Stimulated activated CD4-positive, alpha-beta T cell treated with anti-CD3 and anti-CD28 coated beads, Interleukin-1b, Interleukin-23, amount 100 ng/mL, for 24 hours (primary cell): ENCODE data around the gene SLC25A11.
"Not testable (repeated sequence)": the region's sequence is repeated elsewhere in the genome, so short reads cannot be mapped to it uniquely, and the experiment has no call there.

Experiments
- DNase-seq, 4 experiments: peaks; one replicate each; pipeline ENCODE4 v3.0.0-alpha.2; 2020; ENCODE audit warnings: low read depth in 4 of 4, low spot score in 1 of 4

Gene SLC25A11

DNA sequence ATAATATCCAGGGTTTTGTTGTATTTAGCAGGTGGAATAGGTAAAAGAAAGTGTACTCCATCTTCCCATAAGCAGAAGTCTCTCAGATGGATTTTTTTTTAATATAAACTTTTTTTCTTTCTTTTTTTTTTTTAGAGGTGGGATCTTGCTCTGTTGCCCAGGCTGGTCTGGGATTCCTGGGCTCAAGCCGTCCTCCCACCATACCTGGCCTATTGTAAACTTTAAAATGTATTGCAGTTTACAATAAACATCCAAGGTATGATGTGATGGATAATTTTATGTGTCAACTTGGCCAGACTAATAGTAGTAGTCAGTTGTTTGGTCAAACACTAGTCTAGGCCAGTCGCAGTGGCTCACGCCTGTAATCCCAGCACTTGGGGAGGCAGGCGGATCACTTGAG is 18.5 kb downstream of the SLC25A11 start:
- no peak for DNase-seq

DNA sequence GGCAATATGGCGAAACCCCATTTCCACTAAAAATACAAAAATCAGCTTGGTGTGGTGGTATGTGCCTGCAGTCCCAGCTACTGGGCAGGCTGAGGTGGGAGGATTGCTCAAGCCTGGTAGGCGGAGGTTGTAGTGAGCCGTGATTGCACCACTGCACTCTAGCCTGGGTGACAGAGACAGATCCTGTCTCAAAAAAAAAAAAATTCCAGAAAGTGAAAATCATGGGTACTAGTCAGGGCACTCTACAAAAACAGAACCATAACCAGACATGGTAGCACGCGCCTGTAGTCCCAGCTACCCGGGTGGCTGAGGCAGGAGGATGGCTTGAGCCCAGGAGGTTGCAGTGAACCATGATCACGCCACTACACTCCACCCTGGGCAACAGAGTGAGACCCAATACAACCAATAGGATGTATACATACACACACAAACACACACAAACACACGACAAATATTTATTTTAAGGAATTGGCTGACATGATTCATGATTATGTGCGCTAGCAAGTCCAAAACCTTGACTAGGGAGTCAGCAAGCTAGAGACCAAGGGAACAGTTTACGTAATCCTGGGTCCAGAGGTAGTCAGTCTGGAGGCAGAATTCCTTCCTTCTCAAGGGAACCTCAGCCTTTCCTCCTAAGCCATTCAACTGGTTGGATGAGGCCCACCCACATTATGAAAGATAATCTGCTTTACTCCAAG is 19.3 kb downstream of the SLC25A11 start:
- DNase-seq: no peak

DNA sequence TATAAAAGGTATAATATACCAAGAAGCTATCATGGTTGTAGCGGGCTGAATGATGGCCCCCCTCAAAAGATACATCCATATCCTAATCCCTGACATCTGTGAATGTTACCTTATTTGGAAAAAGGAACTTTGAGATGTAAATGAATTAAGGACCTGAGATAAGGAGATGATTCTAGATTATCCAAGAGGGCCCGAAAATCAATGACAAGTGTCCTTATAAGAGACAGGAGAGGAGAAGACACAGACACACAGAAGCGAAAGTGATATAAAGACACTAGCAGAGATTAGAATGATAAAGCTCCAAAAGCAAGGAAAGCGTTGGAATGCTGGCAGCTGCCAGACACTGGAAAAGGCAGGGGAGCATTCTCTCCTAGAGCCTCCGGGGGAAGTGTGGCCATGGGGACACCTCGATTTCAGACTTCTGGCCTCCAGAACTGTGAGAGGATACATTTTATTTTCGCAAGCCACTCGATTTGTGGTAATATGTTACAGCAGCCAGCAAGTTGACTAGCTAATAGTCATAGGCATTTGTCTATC is 20.3 kb downstream of the SLC25A11 start:
- DNase-seq: no peak

DNA sequence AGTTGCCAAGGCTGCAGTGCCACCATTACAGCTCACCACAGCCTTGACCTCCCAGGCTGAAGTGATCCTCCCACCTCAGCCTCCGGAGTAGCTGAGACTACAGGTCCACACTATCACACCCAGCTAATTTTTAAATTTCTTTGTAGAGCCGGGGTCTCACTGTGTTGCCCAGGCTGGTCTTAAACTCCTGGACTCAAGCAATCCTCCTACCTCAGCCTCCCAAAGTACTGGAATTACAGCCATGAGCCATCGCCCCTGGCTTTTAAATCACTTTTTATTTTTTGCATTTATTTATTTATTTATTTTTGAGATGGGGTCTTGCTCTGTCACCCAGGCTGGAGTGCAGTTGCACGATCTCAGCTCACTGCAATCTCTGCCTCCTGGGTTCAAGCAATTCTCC is 25.3 kb downstream of the SLC25A11 start:
- DNase-seq: not testable (repeated sequence)

DNA sequence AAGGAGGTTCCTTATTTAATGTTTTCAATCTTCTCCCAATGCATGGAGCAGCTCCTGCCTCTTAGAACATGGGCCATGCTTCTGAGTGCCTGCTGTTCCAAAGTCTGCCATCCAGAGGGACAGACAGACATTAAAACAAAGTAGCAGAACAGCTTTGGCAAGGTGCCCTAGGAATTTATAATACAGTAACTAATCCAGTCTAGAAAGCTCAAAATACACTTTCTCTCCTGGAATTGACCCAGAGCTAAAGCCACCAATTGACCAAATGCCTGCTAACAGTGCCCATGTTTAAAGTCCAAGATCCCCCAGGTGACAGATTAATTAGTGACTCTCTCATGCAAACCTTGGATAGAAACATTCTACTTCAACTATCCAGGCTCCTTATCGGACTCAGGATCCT is 25.9 kb downstream of the SLC25A11 start:
- no peak for DNase-seq

DNA sequence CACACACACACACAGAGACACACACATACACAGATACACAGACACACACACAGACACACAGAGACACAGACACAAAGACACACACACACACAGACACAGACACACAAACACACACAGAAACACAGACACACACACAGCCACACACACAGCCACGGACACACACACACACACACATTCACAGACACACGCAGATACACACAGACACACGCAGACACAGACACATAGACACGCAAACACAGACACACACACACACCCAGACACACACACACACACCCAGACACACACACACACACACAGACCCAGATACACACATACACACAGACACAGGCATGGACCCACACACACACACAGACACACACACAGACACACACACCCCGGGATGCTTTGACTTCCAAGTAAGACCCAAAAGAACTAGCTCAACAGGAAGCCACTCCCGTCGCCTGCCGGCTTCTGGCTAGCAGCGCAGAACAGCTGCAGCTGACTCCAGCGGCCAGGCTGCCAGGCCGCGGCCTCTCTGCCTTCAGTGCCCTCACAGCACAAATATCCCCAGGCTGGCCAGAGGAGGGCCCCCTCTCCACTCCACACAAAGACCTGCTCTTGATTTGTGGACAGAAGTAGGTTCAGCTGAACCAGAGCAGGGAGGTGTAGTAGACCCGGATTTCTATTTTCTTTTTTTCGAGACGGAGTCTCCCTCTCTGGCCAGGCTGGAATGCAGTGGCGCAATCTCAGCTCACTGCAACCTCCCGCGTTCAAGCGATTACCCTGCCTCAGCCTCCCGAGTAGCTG is 30.9 kb downstream of the SLC25A11 start:
- DNase-seq: peak in 2 of 4 experiments; percentile 45 to 59

DNA sequence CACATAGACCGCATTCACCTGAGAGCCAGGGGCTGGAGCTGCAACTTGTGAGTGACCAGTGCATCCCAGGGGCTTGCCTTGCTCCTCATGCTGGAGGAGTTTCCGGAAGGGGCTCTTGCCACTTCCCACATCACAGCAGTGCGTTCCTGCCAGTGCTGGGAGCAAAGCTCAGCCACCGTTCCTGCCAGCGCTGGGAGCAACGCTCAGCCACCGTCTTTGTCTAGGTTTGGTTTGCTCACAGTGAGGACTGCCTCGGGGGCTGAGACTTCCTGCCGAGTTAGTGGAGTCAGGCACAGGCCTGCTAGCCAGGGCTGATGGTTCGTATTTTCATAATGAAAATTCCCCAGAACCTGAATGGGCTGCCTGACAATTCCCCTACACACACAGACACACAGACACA is 31.5 kb downstream of the SLC25A11 start:
- DNase-seq: no peak

DNA sequence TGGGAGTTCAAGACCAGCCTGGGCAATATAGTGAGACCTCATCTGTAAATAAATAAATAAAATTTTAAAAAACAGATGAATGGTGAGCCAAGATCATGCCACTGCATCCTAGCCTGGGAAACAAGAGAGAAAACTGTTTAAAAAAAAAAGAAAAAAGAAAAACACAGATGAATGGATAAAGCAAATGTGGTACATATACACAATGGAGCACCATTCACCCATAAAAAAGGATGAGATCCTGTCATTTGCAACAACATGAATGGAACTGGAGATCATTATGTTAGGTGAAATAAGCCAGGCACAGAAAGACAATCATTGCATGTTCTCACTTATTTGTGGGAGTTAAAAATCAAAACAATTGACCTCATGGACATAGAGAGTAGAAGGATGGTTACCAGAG is 33.2 kb downstream of the SLC25A11 start:
- DNase-seq: not testable (repeated sequence)

DNA sequence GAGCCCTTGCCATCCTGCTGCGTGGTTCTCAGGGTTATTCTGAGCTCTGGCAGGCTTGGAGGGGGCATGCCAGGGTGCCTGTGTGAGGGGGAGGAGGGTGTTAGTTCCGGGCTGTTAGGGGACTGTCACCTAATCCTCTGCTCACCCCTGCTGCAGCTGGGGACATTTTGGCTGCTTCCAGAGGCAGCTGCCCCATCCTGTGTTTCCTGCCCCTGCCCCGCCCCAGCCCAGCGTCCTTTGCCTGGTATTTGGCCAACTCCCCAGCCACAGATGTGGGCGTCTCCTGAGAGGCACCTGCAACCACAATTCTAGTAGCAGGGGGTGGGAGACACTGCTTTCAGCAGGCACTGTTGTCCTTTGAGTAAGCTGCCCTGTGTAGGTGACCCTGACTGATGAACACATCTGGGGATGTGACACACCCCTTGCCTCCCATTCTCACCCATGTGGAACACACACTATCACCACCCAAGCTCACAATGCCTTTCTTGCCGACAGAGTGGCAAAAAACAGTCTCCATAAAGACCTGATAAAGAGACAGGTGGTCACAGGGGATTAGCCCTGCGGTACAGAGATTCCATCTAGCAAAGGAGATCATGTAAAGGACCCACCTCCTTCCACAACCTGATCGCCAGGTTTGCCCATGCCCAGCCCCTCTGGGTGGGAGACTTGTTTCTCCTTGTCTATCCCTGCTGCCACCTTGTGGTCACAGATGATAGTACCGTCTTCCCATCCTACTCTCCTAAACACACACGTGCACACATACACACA is 36.6 kb downstream of the SLC25A11 start, which contains the start of gene CHRNE:
Gene CHRNE, minus strand, starts transcription at position 48 of the 768 bp plus-strand sequence. Its CDS starts 35 bp downstream, at position 13.
- peak; percentile 51 to 73 (median 54) for DNase-seq

DNA sequence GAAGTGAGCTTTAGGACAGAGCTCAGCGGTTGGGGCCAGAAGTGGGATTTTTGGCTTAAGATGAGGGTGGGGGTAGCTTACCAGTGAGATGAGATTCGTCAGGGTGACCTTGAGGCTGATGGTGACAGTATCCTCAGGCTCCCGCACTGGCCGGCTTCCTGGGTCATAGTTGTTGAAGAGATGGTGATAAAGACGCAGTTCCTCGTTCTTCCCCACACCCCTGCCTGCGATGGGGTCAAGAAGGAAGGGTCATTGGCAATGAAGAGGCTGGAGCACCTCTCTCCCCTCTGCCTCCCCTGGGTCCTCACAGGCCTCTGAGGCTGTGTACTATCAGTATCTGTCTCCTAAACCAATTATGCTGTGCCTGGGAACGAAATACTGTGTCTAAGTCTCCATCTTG is 37.3 kb downstream of the SLC25A11 start:
- no peak for DNase-seq

DNA sequence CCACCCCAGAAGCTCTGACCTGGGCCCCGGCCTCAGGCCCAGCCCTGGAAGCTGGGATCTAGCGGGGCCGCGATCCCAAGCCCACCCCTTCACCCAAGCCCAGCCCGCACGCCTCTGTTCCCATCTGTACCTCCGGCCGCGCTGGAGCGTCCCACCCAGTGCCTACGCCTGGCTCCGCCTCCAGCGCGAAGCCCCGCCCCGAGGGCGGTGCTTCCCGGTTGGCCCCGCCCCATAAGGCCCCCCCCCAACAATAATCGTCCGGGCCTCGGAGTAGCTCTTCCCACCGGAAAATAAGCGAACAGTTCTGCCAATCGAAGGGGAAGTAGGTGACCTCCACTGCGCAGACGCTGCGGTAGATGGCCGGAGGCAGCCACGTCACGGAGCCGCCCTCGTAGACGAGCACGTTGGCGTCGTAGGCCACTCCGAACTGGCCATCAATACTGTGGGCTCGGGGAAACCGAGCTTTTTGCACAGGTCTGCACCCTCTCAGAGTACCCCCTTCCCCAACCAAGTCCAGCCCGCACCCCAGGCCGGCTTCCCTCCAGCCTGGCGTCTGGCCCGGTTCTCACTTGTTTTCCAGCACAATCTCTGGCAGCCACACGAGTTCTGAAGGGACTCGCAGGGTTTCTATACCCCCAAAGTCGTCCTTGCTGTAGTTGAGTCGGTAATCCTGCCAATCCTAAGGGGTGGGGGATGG is 38.0 kb downstream of the SLC25A11 start:
- DNase-seq: no peak

DNA sequence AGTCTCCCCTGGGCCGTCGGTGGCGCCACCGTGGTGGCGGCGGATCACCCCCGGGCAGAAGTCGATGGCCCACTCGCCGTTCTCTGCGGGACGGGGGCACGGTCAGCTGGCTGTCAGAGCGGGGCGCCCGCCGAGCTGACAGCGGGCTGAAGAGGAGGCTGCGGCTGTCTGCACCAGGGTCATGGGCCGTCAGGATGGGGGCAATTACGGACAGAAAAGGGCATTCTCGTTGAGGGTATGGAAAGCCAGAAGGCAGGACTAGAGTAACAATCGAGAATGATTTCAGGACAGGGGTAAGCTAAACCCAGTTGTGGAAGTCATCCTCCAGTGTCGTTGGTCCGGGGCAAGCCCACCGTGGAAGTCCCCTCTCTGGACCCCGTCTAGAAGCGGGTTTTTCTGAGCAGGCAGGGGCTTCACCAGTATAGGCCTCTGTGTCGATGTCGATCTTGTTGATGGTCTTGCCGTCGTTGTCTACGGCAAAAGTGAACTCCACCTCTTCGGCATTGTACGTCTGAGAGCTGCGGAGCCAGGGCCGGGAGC is 38.7 kb downstream of the SLC25A11 start:
- no peak for DNase-seq

DNA sequence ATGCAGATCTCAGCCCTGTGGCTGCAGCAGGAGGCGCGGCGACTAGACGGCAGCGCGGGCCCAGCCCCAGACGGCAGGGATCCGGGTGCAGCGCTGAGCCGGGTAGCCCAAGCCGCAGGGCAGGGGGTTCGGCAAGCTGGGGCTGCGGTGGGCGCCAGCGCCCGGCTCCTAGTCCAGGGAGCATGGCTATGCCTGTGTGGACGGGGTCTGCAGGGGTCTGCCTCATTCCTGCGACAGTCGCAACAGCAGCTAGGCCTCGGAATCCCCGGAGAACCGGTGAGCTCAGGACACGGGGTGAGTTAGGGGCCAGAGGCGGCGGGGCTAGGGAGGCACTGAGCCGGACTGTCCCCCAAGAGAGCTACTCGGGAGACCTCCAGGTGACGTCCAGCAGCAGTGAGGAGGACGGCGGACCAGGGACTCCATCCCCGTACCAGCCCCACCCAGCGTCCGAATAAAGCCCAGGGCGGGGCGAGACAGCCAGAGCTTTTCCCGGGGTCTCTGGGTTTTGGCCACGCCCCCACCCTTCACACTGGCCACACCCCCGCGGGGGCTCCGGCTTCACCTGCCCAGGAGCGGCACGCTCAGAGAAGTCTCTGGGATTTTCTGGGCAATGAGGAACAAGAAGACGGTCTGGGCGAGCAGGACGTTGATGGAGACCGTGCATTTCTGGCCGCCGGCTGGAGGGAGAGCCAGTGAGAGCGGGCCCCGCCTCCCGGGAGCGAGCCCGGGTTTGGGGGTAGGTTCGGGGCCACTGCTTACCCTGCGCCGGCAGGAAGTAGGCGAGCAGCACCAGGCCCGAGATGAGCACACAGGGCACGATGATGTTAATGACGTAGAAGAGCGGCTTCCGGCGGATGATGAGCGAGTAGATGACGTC is 39.4 kb downstream of the SLC25A11 start:
- no peak for DNase-seq

DNA sequence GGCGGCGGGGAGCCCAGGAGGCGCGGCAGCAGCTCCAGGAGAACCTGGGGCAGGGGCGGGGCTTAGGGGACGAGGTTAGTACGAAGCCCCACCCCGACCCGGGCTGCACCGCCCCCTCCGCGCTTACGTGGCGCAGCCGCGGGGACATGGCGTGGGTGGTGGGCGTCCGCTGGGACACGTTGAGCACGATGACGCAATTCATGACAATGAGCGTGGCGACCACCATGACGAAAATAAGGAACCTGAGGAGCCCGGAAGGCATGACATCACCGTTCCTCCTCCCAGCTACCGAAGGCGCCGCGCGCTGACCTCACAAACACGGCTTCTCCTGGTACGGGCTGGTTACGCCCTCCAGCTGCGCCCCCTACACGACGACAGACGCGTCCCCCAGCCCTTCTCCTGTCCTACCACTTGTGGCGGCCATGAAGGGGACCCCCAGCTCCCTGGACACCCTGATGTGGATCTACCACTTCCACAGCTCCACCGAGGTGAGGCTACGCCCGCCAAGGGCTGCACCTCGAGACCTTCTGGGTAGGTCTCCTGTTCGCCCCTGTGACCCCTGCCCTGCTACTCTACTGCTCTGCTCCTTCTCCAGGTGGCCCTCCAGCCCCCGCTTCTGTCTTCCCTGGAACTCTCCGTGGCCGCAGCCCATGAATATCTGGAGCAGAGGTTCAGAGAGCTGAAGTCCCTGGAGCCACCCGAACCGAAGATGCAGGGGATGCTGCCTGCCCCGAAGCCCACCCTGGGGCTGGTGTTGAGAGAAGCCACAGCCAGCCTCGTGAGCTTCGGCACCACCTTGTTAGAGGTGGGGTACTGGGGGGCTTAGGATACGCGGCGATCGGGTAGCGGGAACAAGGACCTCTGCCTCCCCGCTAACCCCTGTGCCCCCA is 40.3 kb downstream of the SLC25A11 start, which contains the start of gene C17orf107:
Gene C17orf107, plus strand, starts transcription at position 196 of the 890 bp plus-strand sequence. Its CDS starts 227 bp downstream, at position 423.
- DNase-seq: peak; percentile 91 to 93 (median 92)

DNA sequence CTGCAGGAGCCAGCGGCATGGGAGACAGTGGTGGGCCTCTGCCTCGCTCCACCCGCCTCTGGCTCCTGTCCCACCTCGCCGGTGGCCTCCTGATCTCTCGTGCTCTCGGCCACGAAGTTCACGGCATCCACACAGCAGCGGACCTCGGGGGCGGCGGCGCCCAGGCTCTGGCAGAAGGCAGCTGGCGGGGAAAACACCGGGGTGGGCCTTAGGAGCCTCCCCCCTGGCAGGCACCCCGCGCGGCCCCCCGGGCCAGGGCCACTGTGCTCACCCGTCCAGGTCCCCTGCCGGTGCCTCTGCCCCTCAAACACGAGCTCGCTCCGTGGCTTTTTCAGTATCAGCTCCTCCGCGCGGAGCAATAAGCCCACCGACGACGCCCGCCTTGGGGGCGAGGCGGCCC is 40.9 kb downstream of the SLC25A11 start:
- DNase-seq: no peak

DNA sequence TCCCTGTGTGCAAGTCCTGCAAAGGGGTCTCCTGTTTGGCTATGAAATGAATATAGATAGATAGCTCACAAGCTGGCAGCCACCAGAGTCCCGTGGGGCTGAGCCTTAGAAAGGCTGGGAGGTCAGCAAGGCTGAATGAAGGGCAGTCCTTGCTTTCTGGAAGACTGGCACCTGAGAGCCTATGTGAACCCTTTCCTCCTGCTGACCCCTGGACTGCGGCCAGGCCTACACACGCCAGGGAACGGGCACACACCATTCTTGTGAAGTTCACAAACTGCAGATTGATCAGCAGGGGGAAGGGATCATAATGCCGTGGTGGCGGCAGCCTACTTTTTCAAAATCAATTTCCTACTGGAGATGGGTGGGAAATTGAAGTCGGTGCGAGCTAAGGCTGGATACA is 41.5 kb downstream of the SLC25A11 start:
- DNase-seq: no peak

DNA sequence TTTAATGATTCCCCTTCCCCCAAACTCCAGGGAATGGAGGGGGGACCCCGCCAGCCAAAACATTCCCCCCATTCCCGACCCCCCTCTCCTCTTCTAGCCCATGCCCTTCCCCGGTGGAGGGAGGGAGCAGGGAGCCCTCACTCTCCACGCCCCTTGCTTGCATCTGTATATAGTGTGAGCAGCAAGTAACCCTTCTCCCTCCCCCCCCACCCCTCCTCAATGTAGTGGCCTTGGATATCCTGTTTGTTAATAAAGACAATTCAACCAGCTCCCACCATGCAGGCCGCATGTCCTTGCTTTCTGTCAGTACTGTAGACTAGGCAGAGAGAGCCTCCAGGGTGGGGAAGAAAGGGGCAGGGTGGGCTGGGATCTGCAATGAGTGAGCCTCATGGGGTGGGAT is 42.1 kb downstream of the SLC25A11 start:
- no peak for DNase-seq

DNA sequence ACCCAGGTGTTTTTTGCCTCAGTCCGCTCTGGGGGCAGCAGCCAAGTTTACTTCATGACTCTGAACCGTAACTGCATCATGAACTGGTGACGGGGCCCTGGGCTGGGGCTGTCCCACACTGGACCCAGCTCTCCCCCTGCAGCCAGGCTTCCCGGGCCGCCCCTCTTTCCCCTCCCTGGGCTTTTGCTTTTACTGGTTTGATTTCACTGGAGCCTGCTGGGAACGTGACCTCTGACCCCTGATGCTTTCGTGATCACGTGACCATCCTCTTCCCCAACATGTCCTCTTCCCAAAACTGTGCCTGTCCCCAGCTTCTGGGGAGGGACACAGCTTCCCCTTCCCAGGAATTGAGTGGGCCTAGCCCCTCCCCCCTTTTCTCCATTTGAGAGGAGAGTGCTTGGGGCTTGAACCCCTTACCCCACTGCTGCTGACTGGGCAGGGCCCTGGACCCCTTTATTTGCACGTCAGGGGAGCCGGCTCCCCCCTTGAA is 42.6 kb downstream of the SLC25A11 start:
- DNase-seq: no peak
